ENCODE data around the gene PDLIM7.
A peak's percentile ranks its signal among the peaks of the same experiment; 100 is the strongest.

Gene PDLIM7

DNA sequence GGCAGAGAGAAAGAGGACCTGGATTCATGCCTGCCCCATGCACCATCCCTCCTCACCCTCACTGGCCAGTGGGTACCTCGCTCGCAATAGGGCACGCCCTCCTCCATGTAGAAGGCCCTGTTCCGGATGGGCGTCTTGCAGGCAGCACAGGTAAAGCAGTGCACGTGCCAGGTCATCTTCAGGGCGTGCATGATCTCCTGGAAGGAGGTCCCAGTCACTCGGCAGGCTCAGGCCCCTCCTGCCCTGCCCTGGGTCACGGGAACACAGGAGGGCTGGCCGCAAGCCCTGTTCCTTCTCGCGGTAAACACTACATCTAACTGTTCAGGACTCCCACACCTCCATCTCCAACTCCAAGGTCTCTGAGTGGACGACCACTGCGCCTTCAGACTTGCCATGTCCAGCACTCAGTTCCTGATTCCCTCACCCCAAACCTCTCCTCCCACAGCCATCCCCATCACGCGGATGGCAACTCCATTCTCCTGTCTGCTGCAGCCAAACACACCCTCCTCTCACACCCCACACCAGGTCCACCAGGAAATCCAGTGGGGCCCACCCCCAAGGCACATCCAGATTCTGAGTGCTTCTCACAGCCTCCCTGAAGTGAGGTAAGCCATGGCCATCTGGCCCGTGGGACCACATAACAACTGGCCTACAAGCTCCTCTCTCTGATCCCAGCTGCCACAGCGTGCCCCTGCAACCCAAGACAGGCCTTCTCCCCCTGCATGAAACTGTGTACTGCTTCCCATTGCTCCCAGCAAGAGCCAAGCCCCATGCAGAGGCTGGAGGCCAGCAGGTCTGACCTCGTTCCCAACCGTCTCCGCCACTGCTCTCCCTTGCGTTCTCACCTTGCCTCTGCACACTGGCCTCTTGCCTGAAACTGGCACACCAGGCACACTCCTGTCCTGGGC, 13.2 kb downstream of the PDLIM7 start:
- Mint-ChIP-seq H3K9me3 (no peaks in the 10 kb centered on the region), H3K4me1 (peaks cover 35% of the 10 kb centered on the region), H3K36me3 (ENCODE audit: low read depth) (peaks cover 57% of the 10 kb centered on the region), H3K27ac (peak overlapping the region; percentile 41 to 90 (median 82)), H3K27me3 (ENCODE audit: low read depth) (no peaks in the 10 kb centered on the region), H3K4me3 (peak overlapping the region in 2 of 3 experiments; percentile 6 to 8)
- TF ChIP-seq, protein P1, sequence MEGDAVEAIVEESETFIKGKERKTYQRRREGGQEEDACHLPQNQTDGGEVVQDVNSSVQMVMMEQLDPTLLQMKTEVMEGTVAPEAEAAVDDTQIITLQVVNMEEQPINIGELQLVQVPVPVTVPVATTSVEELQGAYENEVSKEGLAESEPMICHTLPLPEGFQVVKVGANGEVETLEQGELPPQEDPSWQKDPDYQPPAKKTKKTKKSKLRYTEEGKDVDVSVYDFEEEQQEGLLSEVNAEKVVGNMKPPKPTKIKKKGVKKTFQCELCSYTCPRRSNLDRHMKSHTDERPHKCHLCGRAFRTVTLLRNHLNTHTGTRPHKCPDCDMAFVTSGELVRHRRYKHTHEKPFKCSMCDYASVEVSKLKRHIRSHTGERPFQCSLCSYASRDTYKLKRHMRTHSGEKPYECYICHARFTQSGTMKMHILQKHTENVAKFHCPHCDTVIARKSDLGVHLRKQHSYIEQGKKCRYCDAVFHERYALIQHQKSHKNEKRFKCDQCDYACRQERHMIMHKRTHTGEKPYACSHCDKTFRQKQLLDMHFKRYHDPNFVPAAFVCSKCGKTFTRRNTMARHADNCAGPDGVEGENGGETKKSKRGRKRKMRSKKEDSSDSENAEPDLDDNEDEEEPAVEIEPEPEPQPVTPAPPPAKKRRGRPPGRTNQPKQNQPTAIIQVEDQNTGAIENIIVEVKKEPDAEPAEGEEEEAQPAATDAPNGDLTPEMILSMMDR (IDR thresholded peaks at IDR 0.05; ENCODE audit: unreplicated experiment in 3 of 3) = no peak

DNA sequence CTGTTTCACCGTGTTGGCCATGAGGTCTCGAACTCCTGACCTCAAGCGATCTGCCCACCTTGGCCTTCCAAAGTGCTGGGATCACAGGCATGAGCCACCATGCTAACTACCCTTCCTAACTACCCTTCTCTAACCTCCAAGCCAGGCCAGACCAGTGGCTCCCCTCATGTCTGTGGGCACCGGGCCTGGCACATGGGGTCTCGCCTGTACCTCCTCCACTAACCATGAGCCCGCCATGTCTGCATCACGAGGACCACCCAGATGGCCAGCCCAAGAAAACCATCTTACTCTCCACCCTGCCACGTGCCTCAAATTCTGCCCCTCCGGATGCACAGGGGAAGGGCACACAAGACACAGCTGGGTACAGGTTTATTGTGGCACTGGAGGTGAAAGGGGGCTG, 14.4 kb downstream of the PDLIM7 start:
- Mint-ChIP-seq H3K4me1 (peaks cover 44% of the 10 kb centered on the region), H3K27me3 (ENCODE audit: low read depth) (no peaks in the 10 kb centered on the region), H3K4me3 (no peak overlapping the region), H3K9me3 (no peaks in the 10 kb centered on the region), H3K36me3 (ENCODE audit: low read depth) (peaks cover 50% of the 10 kb centered on the region), H3K27ac (peak overlapping the region in 2 of 3 experiments; percentile 51 to 55)
- TF ChIP-seq, protein P1 (IDR thresholded peaks at IDR 0.05; ENCODE audit: unreplicated experiment in 3 of 3) = no peak

DNA sequence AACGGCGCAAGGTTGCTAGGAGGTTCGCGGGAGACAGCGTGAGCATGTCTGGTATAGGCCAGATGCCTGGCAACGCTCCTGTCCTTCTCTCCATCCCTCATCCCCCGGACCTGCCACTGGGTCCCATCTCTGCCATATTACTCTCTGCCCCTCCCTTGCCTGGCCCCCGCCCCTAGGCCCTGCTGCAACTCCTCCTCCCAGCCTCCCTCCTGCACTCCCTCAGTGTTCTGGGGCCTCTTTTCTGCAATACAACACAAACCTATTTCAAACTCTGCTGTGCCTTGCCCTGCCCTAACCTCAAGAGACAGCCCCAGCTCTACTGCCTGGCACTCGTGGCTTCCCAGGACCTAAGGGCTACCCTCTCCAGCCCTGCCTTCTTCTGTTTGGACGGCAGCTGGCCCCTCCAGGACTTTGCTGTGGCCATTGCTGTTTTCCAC, 15.0 kb downstream of the PDLIM7 start:
- peaks cover 3% of the 10 kb centered on the region for H3K27me3 Mint-ChIP-seq (ENCODE audit: low read depth)
- peak overlapping the region in 2 of 3 experiments; percentile 51 to 80 for H3K27ac Mint-ChIP-seq
- H3K4me1 Mint-ChIP-seq = peaks cover 50% of the 10 kb centered on the region
- no peak overlapping the region for H3K4me3 Mint-ChIP-seq
- no peaks in the 10 kb centered on the region for H3K9me3 Mint-ChIP-seq
- TF ChIP-seq, protein P1 (IDR thresholded peaks at IDR 0.05; ENCODE audit: unreplicated experiment in 3 of 3) = no peak
- H3K36me3 Mint-ChIP-seq (ENCODE audit: low read depth) = peaks cover 45% of the 10 kb centered on the region

DNA sequence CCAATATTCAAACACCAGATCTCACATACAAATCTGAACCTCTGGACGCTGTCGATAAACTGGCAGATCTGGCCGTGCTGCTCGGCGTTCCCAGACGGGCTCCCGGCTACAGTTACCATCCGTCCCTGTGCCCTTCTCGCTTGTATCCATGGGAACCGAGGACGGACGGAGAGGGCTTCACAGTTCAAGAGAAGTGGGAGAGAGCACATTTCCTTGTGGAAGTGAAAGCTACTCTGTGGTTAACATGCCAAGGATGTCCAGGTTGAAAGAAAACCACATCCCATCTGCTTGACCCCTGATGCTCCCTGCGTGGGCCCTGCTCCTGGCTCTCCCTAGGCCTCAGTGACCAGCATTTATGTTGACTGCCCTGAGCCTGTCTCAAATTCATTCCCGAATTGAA, 17.6 kb downstream of the PDLIM7 start:
- no peaks in the 10 kb centered on the region for H3K9me3 Mint-ChIP-seq
- peaks cover 26% of the 10 kb centered on the region for H3K36me3 Mint-ChIP-seq (ENCODE audit: low read depth)

DNA sequence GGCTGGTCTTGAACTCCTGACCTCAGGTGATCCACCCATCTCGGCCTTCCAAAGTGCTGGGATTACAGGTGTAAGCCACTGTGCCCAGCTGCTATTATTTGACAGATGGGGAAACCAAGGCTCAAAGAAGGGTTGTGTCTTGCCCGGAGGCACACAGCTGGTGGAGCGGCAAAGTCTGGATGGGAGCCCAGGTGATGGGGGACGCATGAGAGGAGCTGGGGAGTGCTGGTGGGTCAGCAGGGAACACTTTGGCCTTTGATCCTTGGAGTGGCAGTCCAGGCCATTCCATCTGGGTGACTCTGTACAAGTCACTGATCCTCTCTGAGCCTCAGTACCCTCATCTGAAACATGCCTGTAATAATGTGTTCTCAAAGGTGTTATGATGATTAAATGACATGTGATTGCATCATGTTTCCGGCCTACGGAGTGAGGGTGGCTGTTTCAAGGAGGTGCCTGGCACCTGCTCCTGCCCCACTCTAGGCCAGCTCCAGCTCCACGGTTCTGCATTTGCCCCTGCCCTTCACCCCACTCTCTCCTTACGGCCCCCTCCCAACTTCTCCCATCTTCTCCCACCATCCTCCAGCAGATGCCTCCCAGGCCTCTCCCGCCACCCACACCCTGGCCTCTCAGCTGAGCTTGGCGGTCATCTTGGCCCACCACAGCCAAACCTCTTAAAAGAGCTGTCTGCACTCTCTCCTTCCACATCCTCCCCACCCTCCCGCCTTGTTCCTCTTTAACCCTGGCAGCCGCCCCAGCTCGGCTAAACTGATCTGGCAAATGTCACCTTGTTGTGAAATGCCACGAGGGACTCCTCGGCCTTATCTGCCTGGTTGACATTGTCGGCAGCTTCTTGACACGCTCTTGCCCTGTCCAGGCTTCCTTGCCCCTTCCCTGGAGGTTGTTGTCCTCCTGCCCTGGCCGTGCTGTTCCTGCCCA, 18.4 kb downstream of the PDLIM7 start:
- Mint-ChIP-seq H3K4me1 (peaks cover 52% of the 10 kb centered on the region), H3K4me3 (peak overlapping the region in 2 of 3 experiments; percentile 16 to 65), H3K27ac (peak overlapping the region; percentile 78 to 98 (median 90)), H3K36me3 (ENCODE audit: low read depth) (peaks cover 18% of the 10 kb centered on the region), H3K9me3 (no peaks in the 10 kb centered on the region), H3K27me3 (ENCODE audit: low read depth) (peaks cover 3% of the 10 kb centered on the region)
- TF ChIP-seq, protein P1 (IDR thresholded peaks at IDR 0.05; ENCODE audit: unreplicated experiment in 3 of 3) = no peak

More for the DNA sequence above, 17.6 kb downstream of the PDLIM7 start:
- Mint-ChIP-seq H3K4me3 (peak overlapping the region in 1 of 3 experiments; percentile 65), H3K27ac (peak overlapping the region; percentile 78 to 98 (median 90)), H3K4me1 (peaks cover 52% of the 10 kb centered on the region), H3K27me3 (ENCODE audit: low read depth) (peaks cover 3% of the 10 kb centered on the region)
- TF ChIP-seq, protein P1 (IDR thresholded peaks at IDR 0.05; ENCODE audit: unreplicated experiment in 3 of 3) = no peak

All from nephron (organoid).